Neuronal stem cell (in vitro differentiated cells): ENCODE data around the gene KDF1.

Experiments used
- DNase-seq: peaks from one replicate; pipeline ENCODE4 v3.0.0-alpha.2; 2013; ENCODE audit warnings: low spot score
- H2AFZ ChIP-seq: one replicate; pipeline ENCODE4 v1.6.1; 2013; ENCODE audit warnings: mild to moderate bottlenecking, low read length, inconsistent platforms
- H2AK5ac ChIP-seq: 2 replicates; pipeline ENCODE4 v1.6.1; 2013; ENCODE audit warnings: low read depth, mild to moderate bottlenecking, inconsistent platforms, low read length, moderate library complexity, mixed read lengths
- H2BK120ac ChIP-seq: 2 replicates; pipeline ENCODE4 v1.6.1; 2013; ENCODE audit warnings: low read depth, mild to moderate bottlenecking, inconsistent platforms, low read length, moderate library complexity, mixed read lengths
- H2BK12ac ChIP-seq: one replicate; pipeline ENCODE4 v1.6.1; 2013; ENCODE audit warnings: low read length, inconsistent platforms
- H2BK15ac ChIP-seq: 2 replicates; pipeline ENCODE4 v1.6.1; 2013; ENCODE audit warnings: mild to moderate bottlenecking, low read length, inconsistent platforms, mixed read lengths
- H2BK5ac ChIP-seq: one replicate; pipeline ENCODE4 v1.6.1; 2013; ENCODE audit warnings: inconsistent platforms, mild to moderate bottlenecking, low read length, moderate library complexity
- H3K14ac ChIP-seq: one replicate; pipeline ENCODE4 v1.6.1; 2013; ENCODE audit warnings: low read length, inconsistent platforms
- H3K18ac ChIP-seq: 2 replicates; pipeline ENCODE4 v1.6.1; 2013; ENCODE audit warnings: low read length, inconsistent platforms
- H3K23ac ChIP-seq: 2 replicates; pipeline ENCODE4 v1.6.1; 2013; ENCODE audit warnings: low read depth, mild to moderate bottlenecking, mixed read lengths, low read length, inconsistent platforms; ENCODE audit not compliant: poor library complexity
- H3K27ac ChIP-seq: replicated peaks from 3 replicates; pipeline ENCODE4 v1.5.1; 2013; ENCODE audit warnings: low read length, inconsistent platforms
- H3K27me3 ChIP-seq, 3 experiments: 2 replicates each; pipeline ENCODE4 v1.6.1; 2013; ENCODE audit warnings: low read length in 3 of 3, mild to moderate bottlenecking in 2 of 3, inconsistent platforms in 1 of 3, low read depth in 1 of 3, mixed read lengths in 1 of 3, moderate library complexity in 1 of 3; ENCODE audit not compliant: control insufficient read depth in 3 of 3, insufficient read depth in 3 of 3
- H3K36me3 ChIP-seq, 2 donors: replicated peaks in 1 of 2; 2 replicates each; pipeline ENCODE4 v1.6.1; 2013; ENCODE audit warnings: low read length in 2 of 2; ENCODE audit not compliant: control insufficient read depth in 2 of 2, insufficient read depth in 2 of 2
- H3K4ac ChIP-seq: 2 replicates; pipeline ENCODE4 v1.6.1; 2013; ENCODE audit warnings: inconsistent platforms, mild to moderate bottlenecking, low read length, moderate library complexity
- H3K4me1 ChIP-seq, 2 donors: 1 replicate in 1 of 2; 2 replicates in 1 of 2; pipeline ENCODE4 v1.6.1; 2013; ENCODE audit warnings: low read length in 2 of 2, low read depth in 1 of 2; ENCODE audit not compliant: control insufficient read depth in 2 of 2, insufficient read depth in 1 of 2
- H3K4me2 ChIP-seq: one replicate; pipeline ENCODE4 v1.6.1; 2013; ENCODE audit warnings: mild to moderate bottlenecking, low read length, inconsistent platforms; ENCODE audit not compliant: insufficient read depth, poor library complexity, severe bottlenecking
- H3K4me3 ChIP-seq, 2 donors: 2 replicates each; pipeline ENCODE4 v1.5.1; 2013; ENCODE audit warnings: low read length in 2 of 2, mild to moderate bottlenecking in 2 of 2, inconsistent platforms in 1 of 2, moderate library complexity in 1 of 2
- H3K79me1 ChIP-seq: one replicate; pipeline ENCODE4 v1.6.1; 2013; ENCODE audit warnings: low read depth, mild to moderate bottlenecking, inconsistent platforms, low read length, moderate library complexity
- H3K9ac ChIP-seq: one replicate; pipeline ENCODE4 v1.6.1; 2013; ENCODE audit warnings: mild to moderate bottlenecking, low read depth, low read length, inconsistent platforms; ENCODE audit not compliant: poor library complexity
- H3K9me3 ChIP-seq, 2 donors: replicated peaks in 1 of 2; 2 replicates each; pipeline versions ENCODE3 to v1.6.1; 2013; ENCODE audit warnings: low read length in 2 of 2, mild to moderate bottlenecking in 2 of 2, inconsistent platforms in 1 of 2, low read depth in 1 of 2, mixed read lengths in 1 of 2, moderate library complexity in 1 of 2; ENCODE audit not compliant: control insufficient read depth in 2 of 2, insufficient read depth in 1 of 2
- H4K8ac ChIP-seq: one replicate; pipeline ENCODE4 v1.6.1; 2013; ENCODE audit warnings: low read depth, mild to moderate bottlenecking, inconsistent platforms, low read length, moderate library complexity
- H4K91ac ChIP-seq: one replicate; pipeline ENCODE4 v1.6.1; 2013; ENCODE audit warnings: low read length, low read depth, mild to moderate bottlenecking, inconsistent platforms; ENCODE audit not compliant: poor library complexity
- WGBS, 2 donors: extraction: QIAGEN DNeasy Blood & Tissue Kit; methylation state at CpG; one replicate each; pipeline ENCODE4 v1.1.7; 2013; ENCODE audit warnings: missing lambda C conversion rate in 2 of 2, mixed read lengths in 1 of 2; ENCODE audit not compliant: insufficient read length in 2 of 2, insufficient replicate concordance in 1 of 2; ENCODE audit errors: extremely low coverage in 2 of 2; 5-methylcytosine and 5-hydroxymethylcytosine counted together

The KDF1 gene

GRCh38 chr1:27000090-27000816 is 40.0 kb upstream of the KDF1 start:
- Histone ChIP-seq H3K79me1 (no peaks in the 10 kb centered on the region), H3K27ac (no peak overlapping the region), H3K9ac (no peak overlapping the region), H2BK120ac (no peak overlapping the region), H3K18ac (no peak overlapping the region), H2AK5ac (peak overlapping the region; percentile 83), H4K91ac (no peak overlapping the region), H3K9me3 (no peaks in the 10 kb centered on the region), H3K4me2 (no peak overlapping the region), H3K14ac (no peak overlapping the region), H3K36me3 (peaks cover 0 to 23% of the 10 kb centered on the region in 2 donors), H2BK12ac (no peak overlapping the region), H3K27me3 (peaks cover 0 to 17% (median 0%) of the 10 kb centered on the region in 3 experiments), H4K8ac (no peak overlapping the region), H2BK15ac (no peak overlapping the region), H3K4me1 (peaks cover 42 to 62% of the 10 kb centered on the region in 2 donors), H3K23ac (no peak overlapping the region), H2AFZ (no peak overlapping the region), H3K4ac (no peak overlapping the region), H2BK5ac (no peak overlapping the region), H3K4me3 (no peak overlapping the region)
- 100% methylated on average over 1 of the region's 9 CpGs; no CpG with 5 or more reads in 1 of the 2 donors for WGBS, 2 donors
- DNase-seq, result no peak

GRCh38 chr1:26999440-26999987 is 39.2 kb upstream of the KDF1 start:
- Histone ChIP-seq H3K18ac (peak overlapping the region; percentile 55), H3K4ac (no peak overlapping the region), H3K9me3 (no peaks in the 10 kb centered on the region), H3K9ac (no peak overlapping the region), H2BK120ac (no peak overlapping the region), H2AFZ (no peak overlapping the region), H3K23ac (no peak overlapping the region), H2BK5ac (no peak overlapping the region), H3K27me3 (peaks cover 0 to 24% (median 2%) of the 10 kb centered on the region in 3 experiments), H3K36me3 (peaks cover 0 to 16% of the 10 kb centered on the region in 2 donors), H3K4me1 (peaks cover 36 to 62% of the 10 kb centered on the region in 2 donors), H4K8ac (no peak overlapping the region), H2BK12ac (no peak overlapping the region), H3K27ac (no peak overlapping the region), H2AK5ac (peak overlapping the region; percentile 0), H3K79me1 (no peaks in the 10 kb centered on the region), H3K4me3 (no peak overlapping the region), H3K4me2 (no peak overlapping the region), H3K14ac (no peak overlapping the region), H2BK15ac (no peak overlapping the region), H4K91ac (no peak overlapping the region)
- peak; percentile 59 for DNase-seq
- no CpG with 5 or more reads among the region's 7 CpGs for WGBS, 2 donors

GRCh38 chr1:26998429-26999300 is 38.4 kb upstream of the KDF1 start:
- Histone ChIP-seq H3K27ac (no peak overlapping the region), H3K9ac (no peak overlapping the region)

More at GRCh38 chr1:26998429-26999300, 38.4 kb upstream of the KDF1 start:
- H3K4me3 ChIP-seq, result no peak overlapping the region
- no peak for DNase-seq
- H3K9me3 ChIP-seq, result no peaks in the 10 kb centered on the region
- H3K4me2 ChIP-seq, result no peak overlapping the region
- H3K4me1 ChIP-seq, result peaks cover 28 to 55% of the 10 kb centered on the region in 2 donors
- H4K91ac ChIP-seq, result no peak overlapping the region
- H2BK15ac ChIP-seq, result peak overlapping the region; percentile 78
- H2BK120ac ChIP-seq, result no peak overlapping the region
- WGBS, 2 donors, result no CpG with 5 or more reads among the region's 11 CpGs
- H3K27me3 ChIP-seq, result peaks cover 0 to 31% (median 5%) of the 10 kb centered on the region in 3 experiments
- H2BK12ac ChIP-seq, result peak overlapping the region; percentile 84
- no peak overlapping the region for H2AFZ ChIP-seq
- H3K36me3 ChIP-seq, result peaks cover 0 to 8% of the 10 kb centered on the region in 2 donors
- no peak overlapping the region for H4K8ac ChIP-seq
- H3K14ac ChIP-seq, result no peak overlapping the region
- H3K23ac ChIP-seq, result no peak overlapping the region
- peak overlapping the region; percentile 31 for H3K18ac ChIP-seq
- H3K4ac ChIP-seq, result no peak overlapping the region
- H3K79me1 ChIP-seq, result no peaks in the 10 kb centered on the region
- peak overlapping the region; percentile 77 for H2AK5ac ChIP-seq
- no peak overlapping the region for H2BK5ac ChIP-seq
